DMS153 (cell line): ENCODE results near the gene MMP1.

ENCODE experiments used
- DNase-seq: peaks from one replicate; lab custom pipeline; 2025; lab: John Stamatoyannopoulos, UW

Gene MMP1

GRCh38 chr11:102798012-102798746 is at the start of gene MMP1:
Gene MMP1, minus strand, starts transcription at chr11:102798160. Its CDS starts 68 bp downstream, at chr11:102798092.
- no peak for DNase-seq

- no peak for DNase-seq
Observed at GRCh38 chr11:102846292-102846691, 48.3 kb upstream of the MMP1 start.

GRCh38 chr11:102843489-102843888 is 45.5 kb upstream of the MMP1 start, which contains the start of gene MMP3:
Gene MMP3, minus strand, starts transcription at chr11:102843609. Its CDS starts 63 bp downstream, at chr11:102843546.
- DNase-seq = no peak

GRCh38 chr11:102842930-102843329 is 45.0 kb upstream of the MMP1 start:
- no peak for DNase-seq

- no peak for DNase-seq
Observed at GRCh38 chr11:102840018-102840417, 42.1 kb upstream of the MMP1 start.

- DNase-seq = no peak
Observed at GRCh38 chr11:102837646-102838045, 39.7 kb upstream of the MMP1 start.

- DNase-seq = no peak
Observed at GRCh38 chr11:102837156-102837555, 39.2 kb upstream of the MMP1 start.

- DNase-seq = peak; percentile 41
Observed at GRCh38 chr11:102836290-102836875, 38.4 kb upstream of the MMP1 start.

- no peak for DNase-seq
Observed at GRCh38 chr11:102833731-102834130, 35.8 kb upstream of the MMP1 start.

GRCh38 chr11:102832612-102833011 is 34.7 kb upstream of the MMP1 start:
- DNase-seq = no peak

- no peak for DNase-seq
Observed at GRCh38 chr11:102831489-102832440, 33.8 kb upstream of the MMP1 start.

- no peak for DNase-seq
Observed at GRCh38 chr11:102831128-102831488, 33.1 kb upstream of the MMP1 start.

GRCh38 chr11:102830001-102830727 is 32.2 kb upstream of the MMP1 start:
- no peak for DNase-seq

- no peak for DNase-seq
Observed at GRCh38 chr11:102829316-102830000, 31.5 kb upstream of the MMP1 start.

GRCh38 chr11:102824556-102824955 is 26.6 kb upstream of the MMP1 start:
- DNase-seq = no peak

- no peak for DNase-seq
Observed at GRCh38 chr11:102819491-102819890, 21.5 kb upstream of the MMP1 start.

- no peak for DNase-seq
Observed at GRCh38 chr11:102813484-102813883, 15.5 kb upstream of the MMP1 start.

GRCh38 chr11:102812188-102812587 is 14.2 kb upstream of the MMP1 start:
- no peak for DNase-seq

- DNase-seq = peak; percentile 17
Observed at GRCh38 chr11:102810950-102811660, 13.1 kb upstream of the MMP1 start.

- no peak for DNase-seq
Observed at GRCh38 chr11:102809971-102810370, 12.0 kb upstream of the MMP1 start.

- DNase-seq = no peak
Observed at GRCh38 chr11:102807921-102808320, 10.0 kb upstream of the MMP1 start.
